ENCODE results near the gene BRCA2.

BRCA2 gene

DNA sequence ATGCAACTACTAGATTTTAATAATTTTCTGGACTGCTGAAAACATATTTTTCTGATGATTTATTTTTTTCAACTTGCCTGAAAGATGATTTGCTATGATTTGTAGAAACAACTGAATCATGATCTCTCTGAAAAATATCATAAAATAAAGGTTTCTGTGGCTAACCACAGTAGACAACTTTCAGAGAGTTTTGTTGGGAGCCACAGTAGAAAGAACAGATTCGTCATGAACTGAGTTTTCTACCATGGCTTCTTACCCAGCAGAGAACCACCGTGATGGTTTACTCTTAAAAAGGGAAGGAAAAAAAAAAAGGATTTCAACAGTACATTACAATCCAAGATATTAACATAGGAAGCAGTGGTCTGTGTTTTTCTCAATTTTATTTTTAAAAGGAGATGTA is 18.1 kb upstream of the BRCA2 start:
- no peak overlapping the region for H3K9ac ChIP-seq (ENCODE audit: low read length)
- H3K9me3 ChIP-seq (ENCODE audit: control insufficient read depth, low read length), result no peaks in the 10 kb centered on the region
- peaks cover 3% of the 10 kb centered on the region for H3K36me3 ChIP-seq (ENCODE audit: control insufficient read depth, insufficient read depth, low read length)

DNA sequence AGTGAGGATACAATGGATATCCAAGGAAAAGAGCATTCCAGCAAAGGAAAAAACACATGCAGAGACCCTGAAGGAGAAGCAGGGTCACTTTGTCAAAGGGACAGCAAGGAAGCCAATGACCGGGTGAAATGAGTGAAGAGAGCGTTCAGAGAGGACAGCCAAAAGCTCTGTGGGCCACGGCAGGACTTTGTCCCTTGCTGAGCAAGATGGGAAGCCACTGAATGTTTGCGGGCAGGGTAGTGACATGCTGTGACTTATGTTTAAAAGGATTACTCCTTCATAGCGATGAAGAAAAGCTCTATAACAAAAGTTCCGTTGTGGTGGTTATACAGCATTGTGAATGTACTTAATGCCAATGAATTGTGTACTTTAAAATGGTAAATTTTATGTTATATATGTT is 16.6 kb upstream of the BRCA2 start:
- Histone ChIP-seq H3K36me3 (ENCODE audit: control insufficient read depth, insufficient read depth, low read length) (peaks cover 3% of the 10 kb centered on the region), H3K9me3 (ENCODE audit: control insufficient read depth, low read length) (no peaks in the 10 kb centered on the region), H3K4me3 (ENCODE audit: low read length) (no peak overlapping the region), H3K4me1 (ENCODE audit: control insufficient read depth, insufficient read depth, low read length) (no peaks in the 10 kb centered on the region), H3K9ac (ENCODE audit: low read length) (no peak overlapping the region), H3K27me3 (ENCODE audit: control insufficient read depth, insufficient read depth, low read length) (no peaks in the 10 kb centered on the region)

More for the DNA sequence above, 18.1 kb upstream of the BRCA2 start:
- H3K4me3 ChIP-seq (ENCODE audit: low read length), result no peak overlapping the region
- no peaks in the 10 kb centered on the region for H3K4me1 ChIP-seq (ENCODE audit: control insufficient read depth, insufficient read depth, low read length)
- H3K27me3 ChIP-seq (ENCODE audit: control insufficient read depth, insufficient read depth, low read length), result no peaks in the 10 kb centered on the region

DNA sequence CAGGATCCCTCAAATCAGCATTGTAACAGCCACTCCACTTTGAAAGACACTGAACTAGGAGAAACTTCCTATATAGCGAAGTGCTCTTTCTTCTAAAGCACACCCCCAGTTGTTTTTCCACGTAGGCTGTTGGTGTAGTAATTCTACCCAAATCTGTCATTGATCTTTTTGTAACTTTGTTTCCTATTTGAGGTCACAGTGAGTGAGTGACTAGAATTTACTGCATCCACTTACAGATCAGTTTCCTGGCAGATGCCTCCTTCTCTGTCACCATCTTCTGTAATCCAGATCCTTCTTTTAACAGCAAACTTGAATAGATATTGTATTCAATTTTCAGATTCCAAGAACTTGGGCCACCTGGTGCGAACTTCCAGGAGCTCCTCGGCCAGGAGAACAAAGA is 15.4 kb upstream of the BRCA2 start:
- H3K36me3 ChIP-seq (ENCODE audit: control insufficient read depth, insufficient read depth, low read length), result peaks cover 3% of the 10 kb centered on the region
- H3K27me3 ChIP-seq (ENCODE audit: control insufficient read depth, insufficient read depth, low read length), result no peaks in the 10 kb centered on the region
- no peaks in the 10 kb centered on the region for H3K9me3 ChIP-seq (ENCODE audit: control insufficient read depth, low read length)
- H3K4me3 ChIP-seq (ENCODE audit: low read length), result no peak overlapping the region
- H3K4me1 ChIP-seq (ENCODE audit: control insufficient read depth, insufficient read depth, low read length), result no peaks in the 10 kb centered on the region
- no peak overlapping the region for H3K9ac ChIP-seq (ENCODE audit: low read length)

DNA sequence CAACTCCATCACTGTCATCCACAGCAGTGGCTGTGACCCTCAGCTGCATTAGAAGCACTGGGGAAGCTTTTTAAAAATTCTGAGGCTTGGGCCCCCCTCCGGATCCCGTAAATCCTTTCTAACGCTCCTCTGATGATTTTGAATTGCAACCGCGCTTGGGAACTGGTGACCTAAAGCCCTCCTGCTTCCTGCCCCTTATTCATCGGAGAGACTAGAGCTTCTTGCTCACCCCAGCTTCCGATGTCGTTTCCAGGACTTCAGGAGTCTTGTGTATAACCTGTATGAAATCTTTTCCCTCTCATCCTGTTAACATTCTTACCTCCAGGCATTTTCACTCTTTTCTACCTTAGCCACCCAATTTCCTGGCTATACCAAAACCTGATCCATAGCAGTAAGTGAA is 14.9 kb upstream of the BRCA2 start:
- Histone ChIP-seq H3K9me3 (ENCODE audit: control insufficient read depth, low read length) (no peaks in the 10 kb centered on the region), H3K4me1 (ENCODE audit: control insufficient read depth, insufficient read depth, low read length) (no peaks in the 10 kb centered on the region), H3K9ac (ENCODE audit: low read length) (no peak overlapping the region), H3K36me3 (ENCODE audit: control insufficient read depth, insufficient read depth, low read length) (peaks cover 2% of the 10 kb centered on the region), H3K4me3 (ENCODE audit: low read length) (no peak overlapping the region), H3K27me3 (ENCODE audit: control insufficient read depth, insufficient read depth, low read length) (no peaks in the 10 kb centered on the region)

DNA sequence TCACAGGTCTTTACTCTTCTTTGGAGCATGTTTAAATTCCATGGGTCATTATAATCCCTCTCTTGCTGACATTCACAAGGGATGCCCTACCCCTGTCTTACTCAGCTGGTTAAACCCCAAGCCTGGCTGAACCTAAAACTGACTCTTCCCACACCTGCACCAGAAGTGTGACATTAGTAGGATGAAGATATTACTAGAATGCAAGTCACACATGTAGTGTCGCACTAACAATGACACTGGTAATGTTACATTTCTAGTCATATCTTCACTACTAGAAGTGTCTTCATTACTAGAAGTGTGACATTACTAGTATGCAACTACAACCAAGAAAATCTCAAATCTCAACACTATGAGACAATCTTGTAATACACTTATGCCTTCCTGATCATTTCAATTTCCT is 14.4 kb upstream of the BRCA2 start:
- Histone ChIP-seq H3K27me3 (ENCODE audit: control insufficient read depth, insufficient read depth, low read length) (no peaks in the 10 kb centered on the region), H3K9me3 (ENCODE audit: control insufficient read depth, low read length) (no peaks in the 10 kb centered on the region), H3K9ac (ENCODE audit: low read length) (no peak overlapping the region), H3K4me3 (ENCODE audit: low read length) (no peak overlapping the region), H3K4me1 (ENCODE audit: control insufficient read depth, insufficient read depth, low read length) (no peaks in the 10 kb centered on the region), H3K36me3 (ENCODE audit: control insufficient read depth, insufficient read depth, low read length) (no peaks in the 10 kb centered on the region)

DNA sequence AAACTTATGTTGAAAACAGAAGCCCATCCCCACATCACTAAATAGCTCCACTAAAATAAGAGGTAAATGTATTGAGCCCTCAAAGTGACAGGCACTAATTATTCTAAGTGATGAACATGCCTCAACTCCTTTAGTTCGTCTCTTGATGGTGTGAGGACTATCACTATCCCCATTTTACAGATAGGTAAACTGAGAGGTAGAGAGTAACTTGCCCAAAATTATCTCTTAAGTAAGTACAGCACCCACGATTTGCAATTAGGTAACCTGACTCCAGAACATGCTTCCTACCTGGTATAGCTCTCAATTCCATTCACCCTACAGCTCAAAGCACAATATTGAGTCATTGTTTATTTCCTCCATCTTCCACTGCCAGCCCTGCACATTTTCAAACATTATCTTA is 12.8 kb upstream of the BRCA2 start:
- no peaks in the 10 kb centered on the region for H3K9me3 ChIP-seq (ENCODE audit: control insufficient read depth, low read length)
- no peak overlapping the region for H3K9ac ChIP-seq (ENCODE audit: low read length)
- no peaks in the 10 kb centered on the region for H3K27me3 ChIP-seq (ENCODE audit: control insufficient read depth, insufficient read depth, low read length)
- H3K36me3 ChIP-seq (ENCODE audit: control insufficient read depth, insufficient read depth, low read length), result no peaks in the 10 kb centered on the region
- H3K4me3 ChIP-seq (ENCODE audit: low read length), result no peak overlapping the region
- no peaks in the 10 kb centered on the region for H3K4me1 ChIP-seq (ENCODE audit: control insufficient read depth, insufficient read depth, low read length)

DNA sequence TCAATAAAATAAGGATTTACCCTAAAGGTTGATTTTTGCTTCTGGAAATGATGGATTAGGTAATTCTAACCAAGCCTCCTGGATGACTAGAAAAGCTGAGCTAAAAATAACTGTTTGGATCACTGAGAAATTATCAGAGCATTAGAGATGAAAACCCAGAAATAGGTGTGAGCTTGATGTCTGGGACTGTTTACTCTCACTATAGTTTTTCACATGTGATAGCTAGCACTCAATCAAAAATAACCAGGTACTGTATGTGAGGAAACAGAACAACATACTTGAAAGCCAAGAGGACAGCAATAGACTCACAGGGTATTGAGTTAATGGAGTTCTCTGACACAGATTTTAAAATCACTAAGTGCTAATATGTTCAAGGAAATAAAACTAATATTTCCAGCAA is 9.7 kb upstream of the BRCA2 start:
- Histone ChIP-seq H3K36me3 (ENCODE audit: control insufficient read depth, insufficient read depth, low read length) (no peaks in the 10 kb centered on the region), H3K9me3 (ENCODE audit: control insufficient read depth, low read length) (no peaks in the 10 kb centered on the region), H3K27me3 (ENCODE audit: control insufficient read depth, insufficient read depth, low read length) (no peaks in the 10 kb centered on the region), H3K4me1 (ENCODE audit: control insufficient read depth, insufficient read depth, low read length) (peaks cover 10% of the 10 kb centered on the region), H3K9ac (ENCODE audit: low read length) (no peak overlapping the region), H3K4me3 (ENCODE audit: low read length) (no peak overlapping the region)

DNA sequence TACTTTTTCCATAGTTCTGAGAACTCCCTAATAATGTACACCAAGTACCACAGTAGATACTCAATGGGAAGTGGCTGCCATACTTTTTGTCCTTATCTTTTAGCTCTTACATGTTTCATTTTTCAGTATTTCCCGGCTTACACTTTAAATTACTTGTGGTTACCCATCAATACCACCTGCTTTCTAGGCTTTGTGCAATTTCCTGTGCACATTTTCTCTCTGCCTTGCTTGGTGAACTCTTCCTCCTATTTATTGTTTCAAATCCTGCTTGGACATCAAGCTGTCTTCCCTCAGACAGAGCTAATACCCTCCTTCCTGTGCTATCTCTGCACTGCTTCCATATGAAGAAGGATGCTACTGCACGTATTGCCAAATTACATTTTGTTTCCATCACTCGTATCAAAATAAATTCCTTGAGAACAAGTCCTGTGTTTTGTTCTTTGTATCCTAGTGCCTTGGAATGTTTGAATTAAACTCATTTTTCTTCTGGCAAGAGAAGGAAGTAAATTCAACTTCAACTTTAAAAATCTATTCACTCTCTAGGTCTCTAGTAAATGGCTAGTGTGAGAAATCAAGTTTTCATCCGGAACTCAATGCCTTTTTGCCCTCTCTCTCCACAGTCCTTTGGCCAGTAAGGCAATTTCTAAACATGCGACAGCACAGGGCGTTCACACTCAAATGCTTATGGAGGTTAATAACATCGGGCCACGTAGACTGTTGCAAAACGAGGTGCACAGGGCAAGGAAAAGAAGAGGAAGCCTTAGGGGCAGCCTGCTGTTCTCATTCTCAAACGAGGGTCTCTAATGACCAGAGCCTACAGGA is 5.8 kb upstream of the BRCA2 start:
- H3K4me3 ChIP-seq (ENCODE audit: low read length), result no peak overlapping the region
- H3K9ac ChIP-seq (ENCODE audit: low read length), result peak overlapping the region; percentile 19

DNA sequence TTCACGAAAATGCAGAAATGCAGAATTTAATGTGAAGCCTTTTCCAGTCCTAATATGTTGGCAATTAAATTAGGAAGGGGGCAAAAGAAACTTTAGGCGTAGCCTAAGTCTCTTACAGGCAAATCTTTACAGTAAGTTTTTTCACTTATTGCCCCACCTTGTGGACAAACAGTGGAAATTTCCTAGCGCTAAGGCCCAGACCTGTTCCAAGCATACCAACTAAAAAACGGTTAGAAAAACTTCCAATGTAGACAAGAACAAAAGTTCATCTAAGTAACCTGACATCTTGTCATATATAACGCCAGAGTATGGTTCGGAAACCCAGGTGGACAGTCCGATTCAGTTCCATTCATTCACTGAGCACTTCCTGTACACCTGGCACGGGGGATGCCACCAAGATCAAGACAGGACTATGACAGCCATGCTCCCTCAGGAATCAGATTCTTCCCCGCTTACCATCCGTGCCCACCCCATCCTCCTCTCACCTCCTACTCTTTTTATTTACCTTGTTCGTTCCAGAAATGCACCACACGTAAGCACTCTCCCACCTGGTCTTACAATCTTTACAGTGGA is 5.1 kb upstream of the BRCA2 start:
- Histone ChIP-seq H3K36me3 (ENCODE audit: control insufficient read depth, insufficient read depth, low read length) (no peaks in the 10 kb centered on the region), H3K9me3 (ENCODE audit: control insufficient read depth, low read length) (no peaks in the 10 kb centered on the region), H3K4me3 (ENCODE audit: low read length) (no peak overlapping the region), H3K27me3 (ENCODE audit: control insufficient read depth, insufficient read depth, low read length) (no peaks in the 10 kb centered on the region), H3K9ac (ENCODE audit: low read length) (peak overlapping the region; percentile 19), H3K4me1 (ENCODE audit: control insufficient read depth, insufficient read depth, low read length) (peaks cover 10% of the 10 kb centered on the region)

More for the DNA sequence above, 5.8 kb upstream of the BRCA2 start:
- Histone ChIP-seq H3K9me3 (ENCODE audit: control insufficient read depth, low read length) (no peaks in the 10 kb centered on the region), H3K36me3 (ENCODE audit: control insufficient read depth, insufficient read depth, low read length) (no peaks in the 10 kb centered on the region), H3K27me3 (ENCODE audit: control insufficient read depth, insufficient read depth, low read length) (no peaks in the 10 kb centered on the region), H3K4me1 (ENCODE audit: control insufficient read depth, insufficient read depth, low read length) (peaks cover 10% of the 10 kb centered on the region)

DNA sequence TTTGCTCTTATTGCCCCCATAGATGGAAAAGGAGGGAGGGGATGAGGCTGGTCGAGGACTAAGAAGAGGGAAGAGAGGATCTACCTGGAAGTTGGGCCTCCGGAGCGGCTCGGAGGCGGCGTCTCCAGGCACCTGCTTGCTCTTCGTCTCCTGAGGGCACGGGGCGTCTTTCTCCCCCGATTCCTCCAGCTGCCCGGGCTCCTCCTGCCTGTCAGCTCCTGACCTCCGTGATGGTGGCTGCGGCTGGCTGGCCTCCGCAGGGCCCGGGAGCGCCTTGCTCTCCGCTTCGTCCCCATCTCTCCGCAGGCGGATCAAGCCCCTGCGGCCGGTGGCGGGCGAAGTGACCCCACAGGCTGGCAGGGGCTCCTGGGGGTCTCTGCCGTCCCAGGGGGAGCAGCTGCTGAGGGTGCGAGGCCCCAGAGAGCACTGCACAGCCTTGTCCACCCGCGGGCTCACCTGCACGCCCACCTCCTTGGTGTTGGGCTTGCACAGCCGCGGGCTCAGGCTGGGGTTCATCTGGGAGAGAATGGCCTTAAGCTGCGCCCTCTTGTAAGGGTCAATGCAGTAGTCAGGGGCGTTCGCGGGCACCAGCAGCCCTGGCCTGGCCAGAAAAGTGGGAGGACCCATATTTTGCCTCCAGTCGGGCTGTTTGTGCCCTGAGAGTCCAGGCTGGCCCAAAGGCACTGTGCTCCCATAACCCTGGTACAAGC is 4.0 kb upstream of the BRCA2 start:
- no peaks in the 10 kb centered on the region for H3K9me3 ChIP-seq (ENCODE audit: control insufficient read depth, low read length)
- H3K36me3 ChIP-seq (ENCODE audit: control insufficient read depth, insufficient read depth, low read length), result no peaks in the 10 kb centered on the region
- H3K4me1 ChIP-seq (ENCODE audit: control insufficient read depth, insufficient read depth, low read length), result peaks cover 10% of the 10 kb centered on the region
- H3K27me3 ChIP-seq (ENCODE audit: control insufficient read depth, insufficient read depth, low read length), result no peaks in the 10 kb centered on the region
- no peak overlapping the region for H3K4me3 ChIP-seq (ENCODE audit: low read length)
- H3K9ac ChIP-seq (ENCODE audit: low read length), result no peak overlapping the region

DNA sequence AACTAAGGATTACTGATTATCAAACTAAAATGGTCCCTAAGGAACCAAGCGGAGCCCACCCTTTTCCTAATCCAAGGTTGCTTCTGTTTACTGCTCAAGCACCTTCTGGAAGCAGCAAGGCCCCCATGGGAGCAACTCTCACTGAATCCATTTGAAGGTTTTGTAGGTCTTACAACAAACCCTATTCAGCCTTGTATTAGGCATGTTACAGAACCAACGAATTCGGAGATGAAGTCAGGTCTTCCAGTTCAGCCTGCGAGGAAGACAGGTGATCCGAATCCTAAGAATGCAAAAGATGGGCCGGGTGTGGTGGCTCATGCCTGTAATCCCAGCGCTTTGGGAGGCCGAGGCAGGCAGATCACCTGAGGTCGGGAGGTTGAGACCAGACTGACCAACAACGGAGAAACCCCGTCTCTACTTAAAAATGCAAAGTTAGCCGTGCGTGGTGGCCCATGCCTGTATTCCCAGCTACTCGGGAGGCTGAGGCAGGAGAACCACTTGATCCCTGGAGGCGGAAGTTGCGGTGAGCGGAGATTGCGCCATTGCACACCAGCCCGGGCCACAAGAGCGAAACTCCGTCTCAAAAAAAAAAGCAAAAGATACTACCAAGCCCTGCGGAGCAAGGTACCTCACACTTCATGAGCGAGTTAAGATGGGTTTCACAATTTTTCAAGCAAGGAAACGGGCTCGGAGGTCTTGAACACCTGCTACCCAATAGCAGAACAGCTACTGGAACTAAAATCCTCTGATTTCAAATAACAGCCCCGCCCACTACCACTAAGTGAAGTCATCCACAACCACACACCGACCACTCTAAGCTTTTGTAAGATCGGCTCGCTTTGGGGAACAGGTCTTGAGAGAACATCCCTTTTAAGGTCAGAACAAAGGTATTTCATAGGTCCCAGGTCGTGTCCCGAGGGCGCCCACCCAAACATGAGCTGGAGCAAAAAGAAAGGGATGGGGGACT is 754 bp upstream of the BRCA2 start:
- Histone ChIP-seq H3K4me3 (ENCODE audit: low read length) (peak overlapping the region; percentile 82), H3K9ac (ENCODE audit: low read length) (peak overlapping the region; percentile 90), H3K27me3 (ENCODE audit: control insufficient read depth, insufficient read depth, low read length) (no peaks in the 10 kb centered on the region), H3K9me3 (ENCODE audit: control insufficient read depth, low read length) (no peaks in the 10 kb centered on the region), H3K36me3 (ENCODE audit: control insufficient read depth, insufficient read depth, low read length) (no peaks in the 10 kb centered on the region), H3K4me1 (ENCODE audit: control insufficient read depth, insufficient read depth, low read length) (peaks cover 5% of the 10 kb centered on the region)
